Endothelial cell of umbilical vein (primary cell): ENCODE measurements around the gene INS. TPM values are rescaled to one million over a fixed set of nuclear protein-coding genes. Genes with fewer than 3 reads are reported as not detected.

Source experiments
- BruUV-seq: library from RNA; stranded (reverse); fragments of 400-500 nt; replicated peaks from 2 replicates; lab custom pipeline; 2021; lab: Mats Ljungman, UMichigan
- CTCF ChIA-PET: fragments of 300-600, 350-600 bp; sonication (Branson Sonifier 250); formaldehyde crosslinking; loops from one replicate; lab custom pipeline; 2021; ENCODE audit warnings: antibody characterized with exemption, inconsistent platforms; lab: Charles Lee
- POLR2A ChIA-PET: fragments of 300-600, 350-600 bp; sonication (Branson Sonifier 250); formaldehyde crosslinking; loops from one replicate; lab custom pipeline; 2021; ENCODE audit warnings: antibody characterized with exemption, inconsistent platforms; lab: Charles Lee
- DNase-seq: peaks from one replicate; pipeline ENCODE4 v3.0.0-alpha.2; 2011; ENCODE audit warnings: low read depth, low spot score
- FAIRE-seq: peaks from 2 replicates; lab custom pipeline; 2011; peaks lifted over from hg19 to GRCh38; lab: Jason Lieb, UNC
- H2AFZ ChIP-seq: 2 replicates; pipeline ENCODE4 v1.6.0; 2012; ENCODE audit warnings: low read depth, low read length, control low read depth, inconsistent platforms
- H3K27ac ChIP-seq: 2 replicates; pipeline ENCODE4 v1.5.1; 2011; ENCODE audit warnings: low read depth, mild to moderate bottlenecking, control low read depth, low read length, moderate library complexity; ENCODE audit not compliant: insufficient read depth
- H3K27me3 ChIP-seq, 2 experiments: 2 replicates each; pipeline versions ENCODE4 v1.6.0 to v1.6.1; 2011; ENCODE audit warnings: low read length in 2 of 2, mixed read lengths in 1 of 2; ENCODE audit not compliant: control insufficient read depth in 2 of 2, insufficient read depth in 2 of 2
- H3K36me3 ChIP-seq, 2 experiments: 2 replicates in 1 of 2; 3 replicates in 1 of 2; pipeline ENCODE4 v1.5.1; 2011; ENCODE audit warnings: low read length in 2 of 2, mild to moderate bottlenecking in 1 of 2, moderate library complexity in 1 of 2; ENCODE audit not compliant: control insufficient read depth in 2 of 2, insufficient read depth in 2 of 2; ENCODE audit errors: extremely low read depth in 1 of 2
- H3K4me1 ChIP-seq: 3 replicates; pipeline ENCODE4 v1.5.1; 2011; ENCODE audit warnings: mild to moderate bottlenecking, low read length; ENCODE audit not compliant: control insufficient read depth, insufficient read depth; ENCODE audit errors: extremely low read depth
- H3K4me2 ChIP-seq: 2 replicates; pipeline ENCODE4 v1.6.1; 2011; ENCODE audit warnings: low read length, control low read depth, mixed read lengths; ENCODE audit not compliant: insufficient read depth
- H3K4me3 ChIP-seq, 3 experiments: fragments of 200-600 bp in 1 of 3; sonication (generic), shearing (Covaris generic) in 1 of 3; replicated peaks in 1 of 3; 2 replicates each; pipeline ENCODE4 v1.5.1; 2011 to 2016; ENCODE audit warnings: control low read depth in 3 of 3, low read length in 3 of 3, mild to moderate bottlenecking in 2 of 3, inconsistent platforms in 1 of 3, low read depth in 1 of 3, moderate library complexity in 1 of 3; ENCODE audit not compliant: insufficient read depth in 1 of 3
- H3K79me2 ChIP-seq: 2 replicates; pipeline ENCODE4 v1.6.0; 2012; ENCODE audit warnings: low read length, inconsistent platforms; ENCODE audit not compliant: control insufficient read depth, insufficient read depth
- H3K9ac ChIP-seq: replicated peaks from 2 replicates; pipeline ENCODE3; 2011; ENCODE audit warnings: low read length, control low read depth; ENCODE audit not compliant: insufficient read depth; ENCODE audit errors: extremely low read depth
- H3K9me1 ChIP-seq: replicated peaks from 3 replicates; pipeline ENCODE4 v1.6.0; 2011; ENCODE audit warnings: mild to moderate bottlenecking, low read length; ENCODE audit not compliant: control insufficient read depth, insufficient read depth; ENCODE audit errors: extremely low read depth
- H3K9me3 ChIP-seq: replicated peaks from 2 replicates; pipeline ENCODE4 v1.5.1; 2012; ENCODE audit warnings: low read length, inconsistent platforms; ENCODE audit not compliant: control insufficient read depth, insufficient read depth
- H4K20me1 ChIP-seq: replicated peaks from 2 replicates; pipeline ENCODE3; 2011; ENCODE audit warnings: mild to moderate bottlenecking, low read length; ENCODE audit not compliant: control insufficient read depth, insufficient read depth; ENCODE audit errors: extremely low read depth
- EZH2 ChIP-seq: IDR thresholded peaks from 2 replicates; pipeline ENCODE4 v1.6.1; 2012; ENCODE audit warnings: borderline replicate concordance, low read depth, mild to moderate bottlenecking, moderate library complexity, low read length, inconsistent platforms; ENCODE audit not compliant: severe bottlenecking
- FOS ChIP-seq: IDR thresholded peaks from 2 replicates; pipeline ENCODE4 v1.6.1; 2011; ENCODE audit warnings: mild to moderate bottlenecking, low read length, moderate library complexity, borderline replicate concordance; ENCODE audit not compliant: insufficient read depth
- GATA2 ChIP-seq: IDR thresholded peaks from 2 replicates; pipeline ENCODE4 v1.7.0; 2011; ENCODE audit warnings: low read depth, mild to moderate bottlenecking, moderate library complexity, mixed read lengths, low read length; ENCODE audit not compliant: insufficient read length, insufficient read depth
- JUN ChIP-seq: IDR thresholded peaks from 2 replicates; pipeline ENCODE4 v1.6.1; 2011; ENCODE audit warnings: borderline replicate concordance, low read depth; ENCODE audit not compliant: insufficient read length, insufficient read depth
- MAX ChIP-seq: IDR thresholded peaks from 2 replicates; pipeline ENCODE4 v1.6.1; 2011; ENCODE audit not compliant: insufficient read depth, insufficient read length
- MYC ChIP-seq: IDR thresholded peaks from one replicate; pipeline ENCODE4 v1.6.1; 2011; ENCODE audit warnings: mild to moderate bottlenecking, low read depth, low read length
- POLR2A ChIP-seq: IDR thresholded peaks from 2 replicates; pipeline ENCODE4 v1.6.1; 2012; ENCODE audit warnings: low read depth, mild to moderate bottlenecking, control low read depth, low read length
- POLR2AphosphoS5 ChIP-seq: IDR thresholded peaks from 2 replicates; pipeline ENCODE4 v1.6.1; 2012; ENCODE audit warnings: low read depth, mild to moderate bottlenecking, control low read depth, low read length, moderate library complexity; ENCODE audit not compliant: insufficient read depth
- dilution Hi-C: fragments of 300-500 bp; cut with MboI; formaldehyde crosslinking; loops from one replicate; pipeline ENCODE4 v1.15.0; 2019; ENCODE audit warnings: low sequenced_read_pairs; ENCODE audit not compliant: extremely low pct_ligation_motif_present
- intact Hi-C: fragments of 100-400 bp; cut with micrococcal nuclease; formaldehyde crosslinking; loops from one replicate; pipeline ENCODE4 v1.10.0; 2022
- polyA plus RNA-seq, 4 experiments: library from polyadenylated mRNA; depleted of rRNA in 3 of 4; stranded (reverse) in 3 of 4; unstranded in 1 of 4; fragments of >200 nt; gene quantifications; 2 replicates each; pipeline versions ENCODE4 v1.2.1 to v1.2.3, GENCODE V29; 2011 to 2012; ENCODE audit warnings: missing spikeins in 1 of 4
- total RNA-seq: library from RNA; stranded (reverse); gene quantifications from 2 replicates; pipeline ENCODE4 v1.2.3, GENCODE V29; 2021
- TF ChIP-seq, protein P1 (sequence below), 2 donors: IDR thresholded peaks; 1 replicate in 1 of 2; 2 replicates in 1 of 2; pipeline ENCODE4 v1.5.1; 2011; ENCODE audit warnings: low read length in 2 of 2, mild to moderate bottlenecking in 2 of 2, moderate library complexity in 2 of 2, control low read depth in 1 of 2, inconsistent platforms in 1 of 2, low read depth in 1 of 2; ENCODE audit not compliant: insufficient read depth in 1 of 2; ENCODE audit errors: extremely low read depth in 1 of 2

The INS gene
- total and polyA plus RNA-seq, 2 donors (not counting 3 experiments of a cell fraction or from before 2014, with no cell fraction given) = not detected

GRCh38 chr11:2129308-2129698 is 31.7 kb downstream of the INS start:
- ChIA-PET CTCF (no interaction called here), POLR2A (no interaction called here)
- Histone ChIP-seq H3K27me3 (peaks cover 0 to 2% of the 10 kb centered on the region in 2 experiments), H3K9ac (no peak overlapping the region), H3K9me3 (no peaks in the 10 kb centered on the region), H3K9me1 (no peaks in the 10 kb centered on the region), H3K36me3 (no peaks in the 10 kb centered on the region), H3K4me2 (no peak overlapping the region), H3K27ac (no peak overlapping the region), H3K79me2 (no peaks in the 10 kb centered on the region), H4K20me1 (no peaks in the 10 kb centered on the region), H3K4me1 (no peaks in the 10 kb centered on the region), H2AFZ (no peak overlapping the region), H3K4me3 (no peak overlapping the region)
- FAIRE-seq (no peak), DNase-seq (no peak)
- intact Hi-C loops (no loop called here), dilution Hi-C loops (no loop called here)
- TF ChIP-seq, protein P1, sequence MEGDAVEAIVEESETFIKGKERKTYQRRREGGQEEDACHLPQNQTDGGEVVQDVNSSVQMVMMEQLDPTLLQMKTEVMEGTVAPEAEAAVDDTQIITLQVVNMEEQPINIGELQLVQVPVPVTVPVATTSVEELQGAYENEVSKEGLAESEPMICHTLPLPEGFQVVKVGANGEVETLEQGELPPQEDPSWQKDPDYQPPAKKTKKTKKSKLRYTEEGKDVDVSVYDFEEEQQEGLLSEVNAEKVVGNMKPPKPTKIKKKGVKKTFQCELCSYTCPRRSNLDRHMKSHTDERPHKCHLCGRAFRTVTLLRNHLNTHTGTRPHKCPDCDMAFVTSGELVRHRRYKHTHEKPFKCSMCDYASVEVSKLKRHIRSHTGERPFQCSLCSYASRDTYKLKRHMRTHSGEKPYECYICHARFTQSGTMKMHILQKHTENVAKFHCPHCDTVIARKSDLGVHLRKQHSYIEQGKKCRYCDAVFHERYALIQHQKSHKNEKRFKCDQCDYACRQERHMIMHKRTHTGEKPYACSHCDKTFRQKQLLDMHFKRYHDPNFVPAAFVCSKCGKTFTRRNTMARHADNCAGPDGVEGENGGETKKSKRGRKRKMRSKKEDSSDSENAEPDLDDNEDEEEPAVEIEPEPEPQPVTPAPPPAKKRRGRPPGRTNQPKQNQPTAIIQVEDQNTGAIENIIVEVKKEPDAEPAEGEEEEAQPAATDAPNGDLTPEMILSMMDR (IDR thresholded peaks at IDR 0.05; ENCODE audit: extremely low read depth in 1 of 2, insufficient read depth in 1 of 2, low read depth in 1 of 2, low read length in 2 of 2) = no peak
- TF ChIP-seq FOS = no peak
- no peak for TF ChIP-seq POLR2A
- no peak for TF ChIP-seq GATA2
- no peak for TF ChIP-seq EZH2
- no peak for TF ChIP-seq JUN
- TF ChIP-seq MYC = no peak
- no peak for TF ChIP-seq POLR2AphosphoS5
- TF ChIP-seq MAX = no peak
- no TSS peak for BruUV-seq
